DMS 273 (cell line): ENCODE measurements around the gene TBX4.
"Not testable (repeated sequence)": the region's sequence is repeated elsewhere in the genome, so short reads cannot be mapped to it uniquely, and the experiment has no call there.

ENCODE experiments used
- DNase-seq: peaks from one replicate; lab custom pipeline; 2025; ENCODE audit not compliant: unreplicated experiment; lab: John Stamatoyannopoulos, UW

The TBX4 gene

DNA sequence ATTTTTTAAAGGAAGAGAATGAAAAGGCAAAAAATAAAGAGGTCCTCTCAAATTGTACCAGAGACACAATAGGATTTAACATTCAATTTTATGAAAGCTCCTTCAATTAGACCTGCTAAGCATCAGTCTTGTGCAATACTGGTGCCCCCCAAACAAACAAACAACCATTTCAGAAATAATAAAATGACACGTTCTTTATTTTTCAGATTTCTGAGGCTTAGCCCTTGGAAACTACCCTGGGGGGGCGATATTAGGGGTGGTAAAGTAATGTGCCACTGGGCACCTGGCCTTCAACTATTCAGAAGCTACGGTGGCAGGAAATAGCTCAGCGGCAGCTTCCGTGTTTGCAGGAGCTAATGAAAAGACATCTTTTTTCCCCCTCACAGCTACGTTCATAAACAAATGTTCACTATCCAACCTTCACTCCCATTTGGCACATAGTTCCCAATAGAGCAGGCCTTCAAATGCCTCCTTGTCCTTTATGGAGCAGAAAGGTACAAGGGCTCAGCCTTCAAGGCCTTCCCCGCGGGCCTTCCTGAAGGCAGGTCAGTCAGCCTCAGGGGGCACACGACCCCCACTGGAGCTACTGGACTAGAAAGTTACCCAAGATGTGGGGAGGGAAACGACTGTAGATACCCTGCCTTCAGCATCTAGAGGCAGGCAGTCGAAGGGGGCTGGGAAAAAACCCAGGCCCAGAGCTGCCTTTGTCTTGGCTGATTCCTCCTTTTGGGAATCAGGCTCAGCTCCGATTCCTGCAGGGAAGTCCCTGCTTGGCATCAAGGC lies 44.1 kb downstream of the TBX4 start:
- no peak for DNase-seq

DNA sequence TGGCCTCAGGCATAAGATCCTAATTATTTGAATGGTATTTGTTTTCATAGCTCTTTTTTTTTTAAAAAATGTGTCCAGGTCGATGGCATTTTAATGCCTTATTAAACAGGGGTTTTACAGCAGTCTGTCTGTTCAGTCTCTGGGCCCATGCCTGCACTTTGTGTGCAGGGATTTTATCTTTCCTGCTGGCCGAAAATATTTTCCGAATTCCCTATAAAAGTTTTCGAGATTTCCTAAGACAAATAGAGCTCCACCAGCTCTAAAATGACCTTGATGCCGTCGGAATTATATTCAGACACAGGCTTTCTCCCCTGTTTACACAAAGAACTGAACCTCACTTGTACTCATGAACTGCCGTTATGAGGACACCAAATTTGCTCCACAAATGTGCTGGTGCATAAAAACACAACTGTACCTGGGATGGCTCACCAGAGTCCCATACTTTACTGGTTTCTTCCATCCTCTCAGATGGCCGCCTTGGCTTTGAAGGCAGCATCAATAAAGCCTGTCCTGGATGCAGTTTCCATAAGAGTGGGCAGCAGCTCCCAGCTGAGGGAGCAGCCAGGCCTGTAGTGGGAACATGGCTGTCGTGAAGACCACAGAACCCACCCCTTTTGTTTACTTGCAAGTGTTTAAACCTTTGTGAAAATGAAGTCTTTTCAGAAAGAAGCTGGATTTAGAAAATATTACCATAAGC lies 44.9 kb downstream of the TBX4 start:
- no peak for DNase-seq

DNA sequence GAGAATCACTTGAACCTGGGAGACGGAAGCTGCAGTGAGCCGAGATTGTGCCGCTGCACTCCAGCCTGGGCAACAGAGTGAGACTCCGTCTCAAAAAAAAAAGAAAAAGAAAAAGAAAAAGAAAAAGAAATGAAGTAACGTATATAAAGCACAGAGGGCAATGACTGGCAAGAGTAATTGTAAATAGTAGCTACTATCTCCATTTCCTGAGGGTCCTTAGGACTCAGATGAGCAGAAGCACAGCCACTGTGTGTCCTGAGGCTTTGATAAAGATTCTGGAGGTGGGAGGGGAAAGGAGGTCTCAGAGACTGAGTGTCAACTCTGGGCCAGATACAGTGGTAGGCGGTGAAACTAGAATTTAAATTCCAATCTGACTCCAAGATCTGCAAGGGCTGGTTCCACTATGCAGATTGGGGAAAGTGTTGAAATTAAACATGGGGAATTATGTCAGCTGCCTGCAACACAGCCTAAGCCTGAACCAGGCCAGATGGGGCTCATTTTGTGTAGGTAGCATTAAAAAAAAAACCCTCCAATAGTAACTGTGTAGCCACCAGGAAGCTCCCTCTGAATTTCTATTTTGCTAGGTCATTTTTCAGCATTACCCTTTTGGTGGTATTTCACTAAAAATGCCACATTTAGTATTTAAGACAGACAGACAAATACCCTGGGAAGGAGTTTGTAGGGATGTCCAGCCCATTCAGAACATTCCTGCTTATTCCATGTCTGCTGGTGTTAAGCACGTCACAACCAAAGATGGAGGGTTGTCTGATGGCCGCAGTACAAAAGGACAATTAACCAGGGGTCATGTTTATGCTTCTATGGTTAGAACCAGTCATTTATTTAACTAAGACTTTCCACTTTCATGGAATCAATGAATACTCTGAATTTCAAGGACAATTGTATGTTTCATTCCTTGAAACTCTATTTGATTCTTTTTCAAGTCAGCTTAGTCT lies 46.1 kb downstream of the TBX4 start:
- no peak for DNase-seq

DNA sequence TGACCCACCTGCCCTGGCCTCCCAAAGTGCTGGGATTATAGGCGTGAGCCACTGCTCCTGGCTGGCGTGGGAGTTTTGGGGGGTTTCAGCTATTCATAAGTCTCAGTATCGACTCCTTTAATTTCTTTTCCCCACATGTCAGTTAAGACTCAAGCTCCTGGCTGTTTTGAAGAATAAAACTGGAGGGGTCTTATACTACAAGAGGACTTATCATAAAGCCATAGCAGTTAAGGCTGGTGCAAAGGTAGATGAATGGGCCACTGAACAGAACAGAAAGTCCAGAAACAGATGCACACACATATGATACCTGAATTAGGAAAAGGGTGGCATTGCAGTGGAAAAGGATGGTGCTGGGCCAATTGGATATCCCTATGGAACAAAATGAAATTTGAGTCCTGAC lies 47.4 kb downstream of the TBX4 start:
- DNase-seq: no peak

DNA sequence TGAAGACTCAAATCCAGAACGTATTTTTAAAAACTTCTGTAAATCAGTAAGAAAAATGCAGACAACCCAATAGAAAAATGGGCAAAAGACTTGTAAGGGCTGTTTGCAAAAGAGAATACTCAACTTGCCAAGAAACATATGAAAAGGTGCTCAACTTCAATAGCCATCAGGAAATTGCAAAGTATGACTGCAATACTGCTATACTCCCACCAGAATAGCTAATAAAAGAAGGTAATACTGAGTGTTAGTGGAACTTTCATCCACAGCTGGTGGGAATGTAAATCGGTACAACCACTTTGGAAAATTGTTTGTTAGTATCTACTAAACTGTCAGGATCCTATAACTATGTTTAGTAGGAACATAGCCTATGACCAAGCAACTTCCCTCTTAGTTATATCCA lies 48.1 kb downstream of the TBX4 start:
- no peak for DNase-seq

DNA sequence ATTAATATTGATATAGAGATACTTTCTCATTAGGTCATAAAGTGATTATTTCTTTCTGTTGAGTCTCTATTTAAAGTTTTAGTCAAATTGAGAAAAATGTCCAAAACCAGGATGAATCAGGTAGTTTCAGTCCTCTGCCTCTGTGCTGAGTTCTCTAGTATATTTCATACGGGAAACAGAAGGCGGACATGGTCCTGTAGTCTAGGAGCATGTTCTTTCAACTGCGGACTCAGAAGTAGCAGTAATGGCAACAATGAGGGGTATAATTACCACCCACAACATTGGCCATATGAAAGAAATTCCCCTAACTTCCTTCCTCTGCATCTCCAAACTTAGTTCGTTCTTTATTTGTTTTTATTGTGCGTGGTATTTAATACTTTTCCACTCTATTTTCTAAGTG lies 50.1 kb downstream of the TBX4 start:
- DNase-seq: no peak

DNA sequence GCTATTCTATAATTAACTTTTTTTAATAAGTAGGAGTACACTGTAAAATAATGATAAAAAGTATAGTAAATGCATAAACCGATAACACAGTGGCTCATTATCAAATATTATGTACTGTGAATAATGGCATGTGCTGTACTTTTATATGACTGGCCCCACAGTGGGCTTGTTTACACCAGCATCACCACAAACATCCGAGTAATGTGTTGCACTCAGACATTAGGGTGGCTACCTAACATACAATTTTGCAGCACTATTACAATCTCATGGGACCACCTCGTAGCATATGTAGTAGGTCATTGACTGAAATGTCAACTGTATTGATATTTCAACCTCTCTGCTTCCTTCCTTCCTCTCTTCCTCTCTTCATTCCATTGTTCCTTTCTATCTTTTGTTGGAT lies 51.7 kb downstream of the TBX4 start:
- no peak for DNase-seq

DNA sequence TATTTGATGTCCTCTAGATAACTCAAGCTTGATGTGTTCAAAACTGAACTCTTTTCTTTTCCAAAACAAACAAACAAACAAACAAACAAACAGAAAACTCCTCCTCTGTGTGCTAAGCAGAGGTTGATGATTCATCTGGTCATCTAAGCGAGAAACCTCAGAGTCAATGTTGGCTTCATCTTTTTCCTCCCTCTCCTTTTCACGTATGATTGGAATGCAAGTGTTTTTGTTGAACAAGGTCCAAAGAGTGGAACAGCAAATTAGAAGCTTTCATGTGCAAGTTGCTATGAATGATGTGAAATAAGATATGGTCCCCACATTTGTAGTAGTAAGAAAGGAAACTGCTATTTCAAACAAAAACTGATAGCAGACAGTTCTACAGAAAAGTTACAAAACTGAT lies 52.5 kb downstream of the TBX4 start:
- DNase-seq: no peak

DNA sequence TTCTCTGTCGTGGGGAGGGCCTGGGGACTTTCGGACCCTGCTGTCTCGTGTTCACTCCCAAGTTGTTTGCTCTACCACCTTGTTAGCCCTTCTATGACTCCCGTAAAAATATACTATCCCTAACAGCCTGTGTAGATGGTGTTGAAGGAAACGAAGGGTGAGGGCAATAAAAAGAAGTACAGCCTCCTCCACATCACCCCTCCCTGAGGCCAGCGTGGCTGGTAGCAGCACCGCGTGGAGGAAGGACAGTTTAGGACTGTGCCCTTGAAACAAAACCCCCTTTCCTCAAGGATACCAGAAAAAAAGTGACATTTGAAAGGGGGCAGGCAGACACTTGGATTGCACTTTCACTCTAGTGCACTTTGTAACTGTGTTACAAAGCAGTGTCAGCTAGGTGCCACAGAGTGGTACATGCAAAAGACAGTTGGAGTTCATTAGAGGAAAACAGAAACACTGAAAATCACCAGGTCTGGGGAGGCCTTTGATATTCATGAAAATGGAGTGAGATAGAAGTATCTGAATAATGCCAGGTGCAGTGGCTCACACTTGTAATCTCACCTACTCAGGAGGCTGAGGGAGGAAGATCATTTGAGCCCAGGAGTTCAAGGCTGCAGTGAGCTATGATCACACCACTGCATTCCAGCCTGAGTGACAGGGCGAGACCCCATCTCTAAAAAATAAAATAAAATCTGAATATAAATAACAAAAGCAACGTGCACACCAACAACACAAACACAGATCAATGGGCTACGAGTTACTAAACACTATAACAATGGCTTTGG lies 53.8 kb downstream of the TBX4 start:
- no peak for DNase-seq

DNA sequence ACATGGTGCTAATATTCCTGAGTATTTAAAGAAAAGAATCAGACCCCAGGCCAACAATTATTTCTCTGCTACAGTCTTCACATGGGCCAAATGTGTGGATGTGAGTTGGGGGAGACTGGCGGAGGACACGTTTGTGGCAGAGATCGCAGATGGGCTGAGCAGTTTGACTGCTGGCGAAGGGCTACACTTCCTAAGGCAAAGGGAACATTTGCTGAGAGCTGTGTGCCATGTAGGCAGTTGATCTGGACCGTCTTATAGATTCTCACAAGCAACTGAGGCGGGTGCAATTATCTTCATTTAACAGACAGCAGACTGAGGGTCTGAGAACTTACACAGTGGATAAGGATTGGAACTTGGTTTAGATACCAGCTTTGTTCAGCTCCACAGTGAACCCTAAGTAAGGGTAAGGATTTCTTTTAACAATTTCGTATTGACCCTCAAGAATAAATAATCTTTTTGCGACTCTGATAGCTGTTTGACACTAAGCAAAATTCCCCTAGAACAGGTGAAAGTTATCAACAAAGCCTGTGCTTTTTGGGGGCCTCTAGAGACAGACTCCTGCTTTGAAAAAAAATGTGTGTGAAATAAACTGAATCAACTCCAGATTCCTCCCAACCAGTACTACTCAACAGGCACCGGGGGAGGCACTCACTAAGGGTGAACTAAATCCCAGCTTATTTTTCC lies 55.3 kb downstream of the TBX4 start:
- no peak for DNase-seq

DNA sequence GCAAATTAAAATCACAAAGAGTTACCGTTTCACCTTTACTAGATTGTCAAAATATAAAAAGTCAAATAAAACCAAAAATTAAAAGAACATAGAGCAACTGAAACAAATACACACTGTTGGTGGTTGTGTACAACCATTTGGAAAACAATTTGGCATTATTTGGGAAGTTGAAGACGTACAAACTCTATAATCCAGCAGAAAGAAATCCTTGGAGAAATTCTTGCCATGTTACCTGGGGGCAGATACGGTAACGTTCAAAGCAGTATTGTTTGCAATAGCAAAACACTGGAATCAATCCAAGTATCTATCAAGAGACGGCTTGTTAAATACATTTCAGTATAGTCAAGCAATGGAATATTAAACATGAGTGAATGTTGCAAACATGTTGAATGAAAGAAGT lies 56.7 kb downstream of the TBX4 start:
- DNase-seq: no peak

DNA sequence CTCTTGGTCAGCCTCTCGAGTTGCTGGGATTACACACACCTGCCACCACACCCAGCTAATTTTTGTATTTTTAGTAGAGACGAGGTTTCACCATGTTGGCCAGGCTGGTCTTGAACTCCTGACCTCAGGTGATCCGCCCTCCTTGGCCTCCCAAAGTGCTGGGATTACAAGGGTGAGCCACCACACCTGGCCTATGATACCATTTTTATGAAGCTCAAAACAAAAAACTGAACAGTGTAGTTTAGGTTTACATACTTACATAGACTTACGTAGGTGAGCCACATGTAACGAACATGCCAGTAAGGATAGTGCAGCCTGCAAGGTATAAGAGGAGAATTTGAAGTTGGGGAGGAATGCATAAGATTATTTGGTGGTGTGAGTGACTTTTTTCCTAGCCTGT lies 57.2 kb downstream of the TBX4 start:
- DNase-seq: not testable (repeated sequence)

DNA sequence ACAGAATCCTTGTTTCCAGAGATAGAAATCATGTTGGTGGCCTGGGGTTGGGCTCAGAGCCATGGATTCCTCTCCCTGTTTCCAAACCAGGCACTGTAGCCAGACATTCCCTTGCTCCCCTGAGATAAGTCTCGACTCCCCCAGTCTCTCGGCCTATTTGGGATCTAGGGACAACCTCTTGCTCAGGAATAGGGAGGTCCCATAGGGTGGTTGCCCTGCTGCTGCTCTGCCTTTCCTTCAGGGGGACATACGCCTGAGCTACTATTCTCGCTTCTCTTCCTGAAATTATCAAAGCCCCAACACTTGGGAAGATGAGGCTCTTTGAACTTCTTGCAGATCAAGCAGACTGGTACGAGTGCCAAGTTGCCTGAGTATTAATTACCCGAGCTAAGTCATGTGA lies 58.0 kb downstream of the TBX4 start:
- DNase-seq: no peak

DNA sequence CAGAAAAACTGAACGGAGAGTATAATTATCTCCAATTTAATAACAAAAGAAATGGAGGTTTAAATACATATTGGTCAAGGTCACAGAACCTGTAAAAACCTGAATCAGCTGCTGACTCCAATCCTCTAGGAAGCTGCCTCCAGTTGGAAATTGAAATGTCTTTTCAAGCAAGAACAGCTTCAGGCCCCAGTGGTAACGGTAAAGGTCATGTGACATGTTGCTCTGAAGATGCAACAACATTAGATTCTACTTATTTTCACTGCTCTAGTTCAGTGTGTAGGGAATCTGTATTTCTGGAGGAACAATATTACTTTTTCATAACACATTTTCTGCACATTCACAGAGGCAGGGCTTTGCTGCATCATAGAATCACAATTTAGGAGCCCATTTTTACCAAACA lies 58.8 kb downstream of the TBX4 start:
- DNase-seq: no peak

DNA sequence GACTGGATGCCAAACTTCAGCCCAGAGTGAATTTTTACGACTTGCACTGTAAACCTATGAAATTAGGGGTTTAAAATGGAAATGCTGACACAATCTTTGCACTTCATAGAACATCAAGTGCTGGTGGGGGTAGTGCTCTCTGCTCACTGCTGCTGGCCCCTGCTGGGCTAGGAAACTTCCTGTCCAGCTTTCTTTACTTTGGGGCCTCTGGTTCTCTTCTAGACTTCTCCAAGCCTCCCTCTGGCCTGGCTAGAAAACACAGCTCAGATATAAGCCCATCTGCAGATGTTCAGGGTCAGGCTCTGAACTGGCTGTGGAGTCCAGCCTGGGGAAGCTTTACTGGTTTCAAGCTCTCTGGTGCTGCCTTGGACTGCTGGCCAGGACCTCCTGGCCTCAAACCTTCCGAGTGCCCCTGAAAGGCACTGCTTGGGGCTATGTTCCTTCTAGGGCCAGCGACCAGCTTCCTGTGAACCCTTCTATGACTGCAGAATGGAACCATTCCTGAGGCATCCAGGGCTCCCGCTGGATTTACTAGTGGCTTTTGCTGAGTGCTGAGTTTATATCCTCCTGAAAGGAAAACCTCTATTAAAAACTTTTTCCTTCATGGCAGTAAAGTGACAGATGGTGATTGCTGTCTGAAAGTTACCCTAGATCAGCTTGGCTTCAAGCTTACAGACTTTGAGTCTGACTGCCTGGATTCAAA lies 59.4 kb downstream of the TBX4 start:
- peak; percentile 18 for DNase-seq

DNA sequence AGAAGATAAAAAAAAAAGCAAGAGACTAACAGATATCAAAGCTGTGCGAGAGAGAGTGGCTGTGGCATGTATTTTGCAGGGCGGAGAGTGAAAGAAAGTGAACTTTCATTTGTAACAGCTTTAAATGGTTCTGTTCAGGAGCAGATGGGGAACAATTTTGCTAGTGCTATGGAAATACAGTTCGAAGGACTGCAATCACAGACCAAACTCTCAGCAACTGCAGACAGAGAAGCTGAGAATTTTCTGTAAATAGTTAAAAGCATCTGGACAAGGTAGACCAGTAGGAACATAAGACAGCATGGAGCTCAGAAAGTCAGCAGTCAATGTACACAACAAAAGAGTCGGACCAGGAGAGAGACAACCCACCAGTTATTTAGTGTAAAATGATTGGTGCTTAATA lies 62.3 kb downstream of the TBX4 start:
- no peak for DNase-seq

DNA sequence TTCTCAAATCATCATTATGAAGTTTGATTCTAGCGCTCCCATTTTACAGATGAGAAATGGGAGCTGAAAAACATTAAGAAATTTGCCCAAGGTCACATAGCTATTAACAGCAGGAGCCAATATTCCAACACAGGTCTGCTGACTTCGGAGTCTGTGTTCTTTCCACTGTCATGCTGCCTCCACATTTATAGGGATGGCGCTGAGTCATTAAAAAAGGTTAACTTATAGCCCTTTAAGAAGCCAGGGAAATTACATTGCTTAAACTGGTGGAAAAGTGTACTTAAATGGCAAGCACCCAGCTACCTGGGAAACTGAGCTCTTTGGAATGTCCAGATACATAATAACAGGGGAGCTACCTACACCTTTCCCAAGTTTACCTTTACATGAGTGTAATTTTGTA lies 65.0 kb downstream of the TBX4 start:
- DNase-seq: no peak

DNA sequence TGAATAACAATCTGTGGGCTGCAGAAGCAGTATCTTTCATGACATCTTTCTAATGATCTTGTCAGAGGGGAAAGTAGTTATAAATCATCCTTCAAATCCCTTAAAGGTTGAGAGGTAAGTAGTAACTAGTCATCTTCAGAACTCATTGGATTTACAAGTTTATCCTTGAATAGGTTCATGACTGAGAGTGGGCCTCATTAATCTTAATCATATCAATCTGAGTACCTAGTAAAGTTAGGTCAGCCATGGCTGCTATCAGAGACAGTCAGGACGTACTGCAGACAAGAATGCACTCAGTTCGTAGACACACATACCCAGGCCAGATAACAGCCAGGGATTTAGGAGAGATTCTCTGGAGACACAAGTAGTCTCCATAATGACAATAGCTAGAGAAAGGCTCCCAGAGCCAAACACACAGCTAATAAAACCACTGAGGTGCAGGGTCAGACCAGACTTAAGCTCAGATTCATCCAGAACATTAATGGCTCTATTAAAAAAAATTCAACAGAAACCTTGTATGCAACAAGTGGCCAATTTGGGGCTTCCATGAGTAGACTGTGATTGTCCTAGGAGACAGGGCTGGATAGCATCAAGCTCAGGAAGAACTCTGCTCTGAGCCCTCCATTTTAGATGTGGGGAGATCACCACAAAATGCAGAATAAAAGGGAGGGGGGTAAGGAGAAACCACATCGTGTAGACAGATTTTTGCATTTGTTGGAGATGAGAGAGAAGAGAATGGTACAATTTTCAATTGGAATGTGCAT lies 65.8 kb downstream of the TBX4 start:
- DNase-seq: no peak

DNA sequence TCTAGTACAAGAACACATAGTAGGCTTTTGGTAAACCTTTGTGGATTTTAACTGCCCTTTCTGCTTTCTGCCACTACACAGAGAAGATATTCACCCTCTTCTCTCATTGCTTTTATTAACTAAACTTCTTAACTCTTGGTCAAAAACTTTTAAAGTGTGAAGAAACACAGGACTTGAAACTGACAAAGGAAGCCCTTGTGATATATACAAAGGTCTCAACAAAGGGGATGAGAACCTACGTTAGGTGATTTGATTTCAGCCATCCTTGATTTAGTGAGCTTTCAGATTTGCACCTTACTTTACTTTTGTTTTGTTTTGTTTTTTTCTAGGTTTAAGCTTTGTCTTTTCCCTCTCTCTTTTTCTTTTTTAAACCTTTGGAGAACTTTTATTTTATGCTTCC lies 66.9 kb downstream of the TBX4 start:
- no peak for DNase-seq
